ENCODE data around the gene OR2W3.

Gene OR2W3

DNA sequence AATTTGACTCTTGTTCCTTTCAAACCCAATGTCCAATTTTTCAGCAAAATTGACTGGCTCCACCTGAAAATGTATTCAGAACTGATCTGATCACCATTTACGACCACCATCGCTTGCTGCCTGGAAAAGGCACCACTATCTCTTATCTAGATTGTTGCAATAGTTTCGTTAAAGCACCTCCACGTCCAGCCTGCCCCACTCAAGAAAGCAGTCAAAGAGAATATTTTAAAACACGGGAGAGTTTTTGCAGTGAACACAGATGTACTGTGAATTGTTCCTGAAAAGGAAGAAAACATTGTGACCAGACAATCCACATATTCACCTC lies 49.7 kb upstream of the OR2W3 start (continued):
- TF ChIP-seq, protein P1, sequence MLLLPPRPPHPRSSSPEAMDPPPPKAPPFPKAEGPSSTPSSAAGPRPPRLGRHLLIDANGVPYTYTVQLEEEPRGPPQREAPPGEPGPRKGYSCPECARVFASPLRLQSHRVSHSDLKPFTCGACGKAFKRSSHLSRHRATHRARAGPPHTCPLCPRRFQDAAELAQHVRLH (tag by site-specific recombination; IDR thresholded peaks at IDR 0.05) = no peak

DNA sequence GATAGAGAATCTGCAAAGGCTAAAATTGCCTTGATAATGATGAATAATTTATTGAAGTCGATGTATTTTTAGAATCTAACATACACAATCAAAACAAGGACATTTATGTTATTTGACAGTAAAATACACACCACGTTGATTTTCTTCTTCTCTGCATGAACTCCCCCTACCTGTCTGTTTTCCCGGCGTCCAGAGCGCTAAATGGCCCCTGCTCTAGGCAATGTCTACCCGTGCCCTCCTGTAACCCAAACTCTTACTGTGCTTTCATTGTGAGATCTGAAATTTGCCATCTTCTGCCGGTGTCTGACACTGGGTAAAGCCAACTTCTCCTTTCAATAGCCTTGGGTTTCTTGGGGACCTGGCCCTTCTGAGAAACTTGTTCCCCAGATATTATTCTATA lies 47.0 kb upstream of the OR2W3 start:
- CTCF ChIA-PET = no interaction called here
- POLR2A ChIA-PET = no interaction called here
- Histone ChIP-seq H3K9me3 (ENCODE audit: control insufficient read depth, insufficient read depth, low read depth, low read length) (no peaks in the 10 kb centered on the region), H3K36me3 (ENCODE audit: control insufficient read depth in 2 of 2, insufficient read depth in 1 of 2, low read length in 2 of 2) (no peaks in the 10 kb centered on the region), H3K4me3 (ENCODE audit: low read depth, low read length) (no peak overlapping the region), H3K27ac (ENCODE audit: extremely low read depth, low read depth, low read length) (no peak overlapping the region), H3K4me1 (ENCODE audit: control insufficient read depth, insufficient read depth, low read length) (no peaks in the 10 kb centered on the region)
- TF ChIP-seq, protein P2, sequence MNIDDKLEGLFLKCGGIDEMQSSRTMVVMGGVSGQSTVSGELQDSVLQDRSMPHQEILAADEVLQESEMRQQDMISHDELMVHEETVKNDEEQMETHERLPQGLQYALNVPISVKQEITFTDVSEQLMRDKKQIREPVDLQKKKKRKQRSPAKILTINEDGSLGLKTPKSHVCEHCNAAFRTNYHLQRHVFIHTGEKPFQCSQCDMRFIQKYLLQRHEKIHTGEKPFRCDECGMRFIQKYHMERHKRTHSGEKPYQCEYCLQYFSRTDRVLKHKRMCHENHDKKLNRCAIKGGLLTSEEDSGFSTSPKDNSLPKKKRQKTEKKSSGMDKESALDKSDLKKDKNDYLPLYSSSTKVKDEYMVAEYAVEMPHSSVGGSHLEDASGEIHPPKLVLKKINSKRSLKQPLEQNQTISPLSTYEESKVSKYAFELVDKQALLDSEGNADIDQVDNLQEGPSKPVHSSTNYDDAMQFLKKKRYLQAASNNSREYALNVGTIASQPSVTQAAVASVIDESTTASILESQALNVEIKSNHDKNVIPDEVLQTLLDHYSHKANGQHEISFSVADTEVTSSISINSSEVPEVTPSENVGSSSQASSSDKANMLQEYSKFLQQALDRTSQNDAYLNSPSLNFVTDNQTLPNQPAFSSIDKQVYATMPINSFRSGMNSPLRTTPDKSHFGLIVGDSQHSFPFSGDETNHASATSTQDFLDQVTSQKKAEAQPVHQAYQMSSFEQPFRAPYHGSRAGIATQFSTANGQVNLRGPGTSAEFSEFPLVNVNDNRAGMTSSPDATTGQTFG (tag by site-specific recombination; IDR thresholded peaks at IDR 0.05; ENCODE audit: borderline replicate concordance) = no peak
- TF ChIP-seq ZNF138 (tag by site-specific recombination; IDR thresholded peaks at IDR 0.05; ENCODE audit: borderline replicate concordance) = no peak
- no peak for TF ChIP-seq ZBTB17 (tag by site-specific recombination; IDR thresholded peaks at IDR 0.05)

DNA sequence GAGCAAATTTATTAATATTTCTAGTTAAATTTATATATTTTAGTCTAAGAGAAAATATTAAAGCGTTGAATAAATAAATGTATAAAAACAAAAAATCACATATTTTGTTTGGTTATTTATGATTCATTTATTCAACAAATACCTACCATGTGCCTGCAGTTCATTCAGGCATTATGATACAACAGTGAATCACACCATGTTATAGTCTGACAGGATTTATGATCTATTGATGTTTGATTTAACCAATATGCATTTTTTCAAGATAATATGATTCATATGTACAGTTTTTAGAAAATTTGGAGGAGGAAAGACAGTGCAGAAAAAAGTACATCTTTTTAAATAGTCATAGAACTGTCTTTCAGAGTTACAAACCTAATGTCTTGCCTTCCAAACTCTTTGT lies 45.8 kb upstream of the OR2W3 start:
- ChIA-PET CTCF (no interaction called here), POLR2A (no interaction called here)
- Histone ChIP-seq H3K4me3 (ENCODE audit: low read depth, low read length) (no peak overlapping the region), H3K36me3 (ENCODE audit: control insufficient read depth in 2 of 2, insufficient read depth in 1 of 2, low read length in 2 of 2) (no peaks in the 10 kb centered on the region), H3K27ac (ENCODE audit: extremely low read depth, low read depth, low read length) (no peak overlapping the region), H3K4me1 (ENCODE audit: control insufficient read depth, insufficient read depth, low read length) (no peaks in the 10 kb centered on the region), H3K9me3 (ENCODE audit: control insufficient read depth, insufficient read depth, low read depth, low read length) (no peaks in the 10 kb centered on the region)
- TF ChIP-seq ZSCAN16 (tag by site-specific recombination; IDR thresholded peaks at IDR 0.05) (no peak), SP7 (tag by site-specific recombination; IDR thresholded peaks at IDR 0.05) (no peak), ZFP41 (tag by site-specific recombination; IDR thresholded peaks at IDR 0.05; ENCODE audit: borderline replicate concordance) (no peak), ZNF521 (tag by site-specific recombination; IDR thresholded peaks at IDR 0.05) (no peak), ZSCAN23 (tag by site-specific recombination; IDR thresholded peaks at IDR 0.05) (no peak), ZNF561 (tag by site-specific recombination; IDR thresholded peaks at IDR 0.05; ENCODE audit: borderline replicate concordance) (no peak), ZNF473 (tag by site-specific recombination; IDR thresholded peaks at IDR 0.05) (no peak), ZNF114 (tag by site-specific recombination; IDR thresholded peaks at IDR 0.05) (no peak), ZBTB20 (tag by site-specific recombination; IDR thresholded peaks at IDR 0.05) (no peak), IKZF3 (tag by site-specific recombination; IDR thresholded peaks at IDR 0.05) (no peak), ZNF175 (tag by site-specific recombination; IDR thresholded peaks at IDR 0.05) (no peak), YY2 (tag by site-specific recombination; IDR thresholded peaks at IDR 0.05) (no peak)
- TF ChIP-seq, protein P3, sequence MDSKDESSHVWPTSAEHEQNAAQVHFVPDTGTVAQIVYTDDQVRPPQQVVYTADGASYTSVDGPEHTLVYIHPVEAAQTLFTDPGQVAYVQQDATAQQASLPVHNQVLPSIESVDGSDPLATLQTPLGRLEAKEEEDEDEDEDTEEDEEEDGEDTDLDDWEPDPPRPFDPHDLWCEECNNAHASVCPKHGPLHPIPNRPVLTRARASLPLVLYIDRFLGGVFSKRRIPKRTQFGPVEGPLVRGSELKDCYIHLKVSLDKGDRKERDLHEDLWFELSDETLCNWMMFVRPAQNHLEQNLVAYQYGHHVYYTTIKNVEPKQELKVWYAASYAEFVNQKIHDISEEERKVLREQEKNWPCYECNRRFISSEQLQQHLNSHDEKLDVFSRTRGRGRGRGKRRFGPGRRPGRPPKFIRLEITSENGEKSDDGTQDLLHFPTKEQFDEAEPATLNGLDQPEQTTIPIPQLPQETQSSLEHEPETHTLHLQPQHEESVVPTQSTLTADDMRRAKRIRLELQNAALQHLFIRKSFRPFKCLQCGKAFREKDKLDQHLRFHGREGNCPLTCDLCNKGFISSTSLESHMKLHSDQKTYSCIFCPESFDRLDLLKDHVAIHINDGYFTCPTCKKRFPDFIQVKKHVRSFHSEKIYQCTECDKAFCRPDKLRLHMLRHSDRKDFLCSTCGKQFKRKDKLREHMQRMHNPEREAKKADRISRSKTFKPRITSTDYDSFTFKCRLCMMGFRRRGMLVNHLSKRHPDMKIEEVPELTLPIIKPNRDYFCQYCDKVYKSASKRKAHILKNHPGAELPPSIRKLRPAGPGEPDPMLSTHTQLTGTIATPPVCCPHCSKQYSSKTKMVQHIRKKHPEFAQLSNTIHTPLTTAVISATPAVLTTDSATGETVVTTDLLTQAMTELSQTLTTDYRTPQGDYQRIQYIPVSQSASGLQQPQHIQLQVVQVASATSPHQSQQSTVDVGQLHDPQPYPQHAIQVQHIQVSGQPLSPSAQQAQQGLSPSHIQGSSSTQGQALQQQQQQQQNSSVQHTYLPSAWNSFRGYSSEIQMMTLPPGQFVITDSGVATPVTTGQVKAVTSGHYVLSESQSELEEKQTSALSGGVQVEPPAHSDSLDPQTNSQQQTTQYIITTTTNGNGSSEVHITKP (tag by site-specific recombination; IDR thresholded peaks at IDR 0.05) = no peak
- TF ChIP-seq, protein P4, sequence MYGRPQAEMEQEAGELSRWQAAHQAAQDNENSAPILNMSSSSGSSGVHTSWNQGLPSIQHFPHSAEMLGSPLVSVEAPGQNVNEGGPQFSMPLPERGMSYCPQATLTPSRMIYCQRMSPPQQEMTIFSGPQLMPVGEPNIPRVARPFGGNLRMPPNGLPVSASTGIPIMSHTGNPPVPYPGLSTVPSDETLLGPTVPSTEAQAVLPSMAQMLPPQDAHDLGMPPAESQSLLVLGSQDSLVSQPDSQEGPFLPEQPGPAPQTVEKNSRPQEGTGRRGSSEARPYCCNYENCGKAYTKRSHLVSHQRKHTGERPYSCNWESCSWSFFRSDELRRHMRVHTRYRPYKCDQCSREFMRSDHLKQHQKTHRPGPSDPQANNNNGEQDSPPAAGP (tag by site-specific recombination; IDR thresholded peaks at IDR 0.05) = no peak
- TF ChIP-seq, protein P5, sequence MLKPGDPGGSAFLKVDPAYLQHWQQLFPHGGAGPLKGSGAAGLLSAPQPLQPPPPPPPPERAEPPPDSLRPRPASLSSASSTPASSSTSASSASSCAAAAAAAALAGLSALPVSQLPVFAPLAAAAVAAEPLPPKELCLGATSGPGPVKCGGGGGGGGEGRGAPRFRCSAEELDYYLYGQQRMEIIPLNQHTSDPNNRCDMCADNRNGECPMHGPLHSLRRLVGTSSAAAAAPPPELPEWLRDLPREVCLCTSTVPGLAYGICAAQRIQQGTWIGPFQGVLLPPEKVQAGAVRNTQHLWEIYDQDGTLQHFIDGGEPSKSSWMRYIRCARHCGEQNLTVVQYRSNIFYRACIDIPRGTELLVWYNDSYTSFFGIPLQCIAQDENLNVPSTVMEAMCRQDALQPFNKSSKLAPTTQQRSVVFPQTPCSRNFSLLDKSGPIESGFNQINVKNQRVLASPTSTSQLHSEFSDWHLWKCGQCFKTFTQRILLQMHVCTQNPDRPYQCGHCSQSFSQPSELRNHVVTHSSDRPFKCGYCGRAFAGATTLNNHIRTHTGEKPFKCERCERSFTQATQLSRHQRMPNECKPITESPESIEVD (tag by site-specific recombination; IDR thresholded peaks at IDR 0.05) = no peak
- TF ChIP-seq, protein P6, sequence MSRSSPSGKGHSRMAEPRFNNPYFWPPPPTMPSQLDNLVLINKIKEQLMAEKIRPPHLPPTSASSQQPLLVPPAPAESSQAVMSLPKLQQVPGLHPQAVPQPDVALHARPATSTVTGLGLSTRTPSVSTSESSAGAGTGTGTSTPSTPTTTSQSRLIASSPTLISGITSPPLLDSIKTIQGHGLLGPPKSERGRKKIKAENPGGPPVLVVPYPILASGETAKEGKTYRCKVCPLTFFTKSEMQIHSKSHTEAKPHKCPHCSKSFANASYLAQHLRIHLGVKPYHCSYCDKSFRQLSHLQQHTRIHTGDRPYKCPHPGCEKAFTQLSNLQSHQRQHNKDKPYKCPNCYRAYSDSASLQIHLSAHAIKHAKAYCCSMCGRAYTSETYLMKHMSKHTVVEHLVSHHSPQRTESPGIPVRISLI (tag by site-specific recombination; IDR thresholded peaks at IDR 0.05) = no peak

Measured in HEK293 (cell line).